Amniotic epithelial cell (primary cell): ENCODE data around the gene NFAM1.

Source experiments
- DNase-seq: peaks from one replicate; pipeline ENCODE4 v3.0.0-alpha.2; 2010; ENCODE audit warnings: low read depth

Gene NFAM1

GRCh38 chr22:42439821-42440674 is 7.8 kb upstream of the NFAM1 start:
- DNase-seq, result no peak

- no peak for DNase-seq
These were observed 6.9 kb upstream of the NFAM1 start for GRCh38 chr22:42439021-42439567.

DNA sequence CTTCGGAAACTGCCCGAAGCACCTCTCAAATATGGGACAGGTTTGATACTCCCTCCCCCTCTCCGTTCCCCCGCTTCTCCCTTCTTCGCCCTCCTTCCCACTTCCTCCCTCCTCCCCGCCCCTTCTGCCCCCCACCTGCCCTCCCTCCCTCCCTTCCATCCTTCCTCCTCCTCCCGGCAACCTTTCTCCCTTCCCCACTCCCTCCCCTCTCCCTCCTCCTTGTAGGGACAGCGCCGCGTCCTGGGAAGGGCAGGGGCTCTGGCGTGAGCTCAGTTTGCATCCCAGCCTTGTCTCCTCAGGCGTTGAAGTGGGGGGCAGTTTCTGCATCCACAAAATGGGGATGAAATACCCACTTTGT is 6.1 kb upstream of the NFAM1 start:
- DNase-seq, result no peak

DNA sequence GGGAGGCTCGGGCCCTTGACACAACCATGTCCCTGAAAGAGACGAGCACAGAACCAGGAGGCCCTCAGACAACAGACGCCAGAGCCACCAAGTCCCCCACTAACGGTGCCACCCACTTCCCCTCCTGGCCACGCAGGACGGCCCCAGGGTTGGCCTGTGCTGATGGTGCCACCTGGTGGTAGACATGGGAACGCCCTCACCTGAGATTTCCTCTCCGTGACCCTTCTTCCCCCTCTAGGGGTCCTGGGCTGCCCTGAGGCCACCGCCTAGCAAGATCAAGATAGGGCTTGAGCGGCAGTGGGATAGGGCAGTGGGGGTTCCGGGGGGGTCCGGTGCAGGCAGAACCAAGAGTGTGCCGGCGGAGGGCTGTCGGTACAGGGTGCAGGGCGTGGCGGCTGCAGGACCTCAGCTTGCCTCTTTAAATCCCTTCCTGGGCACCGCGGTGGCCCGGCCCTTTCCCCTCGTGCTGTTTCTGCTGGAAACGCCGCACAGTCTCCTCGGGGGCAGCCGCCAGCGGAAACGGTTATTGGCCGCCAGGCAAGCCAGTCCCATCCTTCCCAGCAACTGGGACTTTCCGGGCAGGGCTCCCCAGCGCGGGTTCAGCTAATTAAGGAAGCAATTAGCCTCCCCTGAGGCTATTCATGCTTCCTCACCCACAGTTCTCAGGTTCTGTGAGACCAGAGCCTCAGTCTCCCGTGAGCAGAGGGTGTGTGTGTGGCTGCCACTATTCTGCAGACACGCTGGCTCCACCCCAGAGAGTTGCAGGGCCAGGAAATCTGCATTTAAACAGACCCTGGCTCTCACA is 5.5 kb upstream of the NFAM1 start:
- DNase-seq, result peak; percentile 19

- no peak for DNase-seq
These were observed 4.2 kb upstream of the NFAM1 start for GRCh38 chr22:42436404-42436803.

GRCh38 chr22:42434748-42435425 is 2.7 kb upstream of the NFAM1 start:
- DNase-seq, result no peak

GRCh38 chr22:42433754-42434682 is 1.8 kb upstream of the NFAM1 start:
- no peak for DNase-seq

- no peak for DNase-seq
These were observed 615 bp upstream of the NFAM1 start for GRCh38 chr22:42432818-42433217.

- DNase-seq, result no peak
These were observed 693 bp downstream of the NFAM1 start for GRCh38 chr22:42431401-42432019.

DNA sequence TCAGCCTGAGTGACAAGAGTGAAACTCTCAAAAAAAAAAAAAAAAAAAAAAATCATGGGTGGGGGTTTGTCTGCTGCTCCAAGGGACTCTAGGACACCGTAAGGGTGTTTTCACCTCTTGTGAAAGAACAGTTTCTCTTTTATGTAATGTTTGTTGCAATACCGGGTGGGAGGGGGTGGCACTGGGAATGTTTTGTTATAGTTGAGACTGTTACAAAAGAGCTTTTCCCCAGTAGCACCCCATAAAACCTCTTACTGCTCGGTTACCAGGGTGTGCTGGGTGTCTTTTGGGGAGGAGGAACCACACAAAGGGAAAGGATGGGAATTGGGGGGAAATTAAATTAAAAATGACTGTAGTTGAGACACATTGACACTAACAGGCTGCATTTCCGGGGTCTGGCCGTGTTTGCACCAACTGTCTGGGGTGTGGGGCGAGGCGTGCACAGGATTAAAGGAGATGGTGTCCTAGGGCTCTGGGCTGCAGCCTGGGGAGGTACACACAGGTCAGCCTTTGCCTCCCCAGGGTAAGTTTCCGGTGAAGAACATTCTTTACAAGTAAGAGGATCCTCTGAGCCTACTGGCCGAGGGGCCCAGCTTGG is 1.6 kb downstream of the NFAM1 start:
- peak; percentile 19 for DNase-seq

DNA sequence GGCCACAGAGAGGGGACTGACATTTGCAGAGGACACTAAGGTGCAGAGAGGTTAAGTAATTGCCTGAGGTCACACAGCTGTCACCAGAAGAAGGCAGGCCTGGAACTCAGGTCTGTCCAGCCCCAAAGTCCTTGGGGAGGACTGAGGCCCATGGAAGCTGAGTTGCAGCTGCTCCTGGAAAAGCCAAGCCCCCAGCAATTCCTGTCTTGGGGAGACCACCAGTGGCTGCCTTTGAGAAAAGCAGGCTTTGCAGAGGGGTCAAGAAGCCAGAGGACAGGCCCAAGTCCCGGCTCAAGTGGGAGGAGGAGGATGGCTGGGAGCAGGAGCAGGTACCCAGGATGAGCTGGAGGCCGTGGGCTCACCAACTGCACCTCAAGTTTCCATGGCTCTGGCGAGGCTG is 3.4 kb downstream of the NFAM1 start:
- no peak for DNase-seq

GRCh38 chr22:42428025-42428424 is 4.2 kb downstream of the NFAM1 start:
- no peak for DNase-seq

- DNase-seq, result no peak
These were observed 5.0 kb downstream of the NFAM1 start for GRCh38 chr22:42427167-42427566.

DNA sequence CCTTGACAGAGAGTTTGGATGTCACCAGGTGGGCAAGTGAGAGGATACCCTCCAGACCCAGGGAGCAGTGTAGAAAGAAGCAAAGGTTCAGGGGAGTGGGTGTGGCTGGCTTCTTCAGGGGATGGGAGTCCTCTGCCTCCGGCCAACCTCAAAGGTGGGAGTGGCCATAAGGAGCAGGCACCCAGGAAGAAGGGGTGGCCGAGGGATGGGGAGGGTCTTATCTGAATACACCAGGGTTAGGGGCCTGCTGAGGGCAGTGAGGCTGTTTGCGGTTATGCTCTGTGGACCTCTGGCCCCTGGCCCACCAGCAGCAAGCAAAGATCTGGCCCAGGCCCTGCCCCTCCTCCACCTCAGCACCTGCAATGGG is 6.2 kb downstream of the NFAM1 start:
- DNase-seq, result no peak

DNA sequence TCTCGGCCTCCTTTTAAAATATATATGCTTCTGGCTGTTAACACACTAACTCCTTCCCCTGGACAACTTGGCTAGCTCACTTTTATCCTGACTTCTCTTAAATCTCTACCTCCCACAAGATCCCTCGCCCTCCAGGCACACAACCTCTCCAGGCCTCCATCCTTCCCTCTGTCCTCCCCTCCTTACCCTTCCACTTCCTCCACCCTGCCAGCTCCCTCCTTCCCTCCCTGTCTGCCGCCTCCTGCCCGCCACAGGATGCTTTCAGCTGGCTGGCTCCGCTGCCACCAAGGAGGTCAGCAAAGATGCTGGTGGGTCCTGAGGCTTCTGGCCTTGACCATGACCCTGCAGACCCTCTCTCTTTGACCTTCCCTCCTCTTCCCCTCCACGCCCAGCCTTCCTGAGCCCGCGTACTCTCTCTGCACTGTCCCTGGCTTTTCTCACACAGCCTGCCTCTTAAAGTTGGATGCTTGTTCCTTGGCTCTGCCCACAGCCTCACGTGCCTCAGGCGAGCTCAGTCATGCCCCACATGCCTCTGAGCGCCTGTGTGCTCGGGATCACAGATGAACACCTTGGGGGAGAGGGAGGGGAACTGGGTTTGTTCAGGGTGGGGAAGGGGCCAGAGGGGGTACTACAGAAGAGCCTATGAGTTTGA is 6.7 kb downstream of the NFAM1 start:
- DNase-seq, result no peak

- no peak for DNase-seq
These were observed 12.8 kb downstream of the NFAM1 start for GRCh38 chr22:42419243-42419881.

GRCh38 chr22:42418811-42419242 is 13.4 kb downstream of the NFAM1 start:
- DNase-seq, result no peak

DNA sequence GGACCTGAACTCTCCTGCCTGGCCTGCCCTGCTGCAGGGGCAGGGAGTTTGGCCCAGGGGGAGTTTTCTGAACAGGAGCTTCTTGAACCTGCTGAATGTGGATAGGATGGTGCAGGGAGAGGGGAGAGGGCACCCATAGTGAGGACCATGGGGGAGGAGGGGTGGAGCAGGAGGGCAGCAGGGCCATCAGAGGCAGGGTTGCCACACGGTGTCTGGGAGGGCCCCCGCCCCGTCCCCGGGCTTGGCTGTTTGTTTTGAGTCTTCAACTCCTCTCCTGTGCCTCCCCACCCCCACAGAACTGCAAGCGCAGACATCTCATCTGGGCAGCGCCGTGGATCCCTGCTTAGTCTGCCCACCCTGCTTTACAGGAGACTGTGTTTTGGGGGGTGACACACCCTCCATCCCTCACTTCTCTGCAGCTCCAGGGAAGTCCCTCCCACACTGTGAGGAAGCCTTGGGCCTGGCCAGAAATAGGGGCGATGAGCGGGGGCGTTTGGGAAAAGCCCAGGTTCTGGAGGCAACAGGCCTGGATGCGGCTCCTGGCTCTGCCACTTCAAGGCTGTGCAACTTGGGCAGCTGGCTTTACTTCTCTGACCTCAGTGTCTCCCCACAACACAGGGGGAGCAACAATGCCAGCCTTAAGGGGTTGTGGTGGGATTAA is 14.4 kb downstream of the NFAM1 start:
- no peak for DNase-seq

DNA sequence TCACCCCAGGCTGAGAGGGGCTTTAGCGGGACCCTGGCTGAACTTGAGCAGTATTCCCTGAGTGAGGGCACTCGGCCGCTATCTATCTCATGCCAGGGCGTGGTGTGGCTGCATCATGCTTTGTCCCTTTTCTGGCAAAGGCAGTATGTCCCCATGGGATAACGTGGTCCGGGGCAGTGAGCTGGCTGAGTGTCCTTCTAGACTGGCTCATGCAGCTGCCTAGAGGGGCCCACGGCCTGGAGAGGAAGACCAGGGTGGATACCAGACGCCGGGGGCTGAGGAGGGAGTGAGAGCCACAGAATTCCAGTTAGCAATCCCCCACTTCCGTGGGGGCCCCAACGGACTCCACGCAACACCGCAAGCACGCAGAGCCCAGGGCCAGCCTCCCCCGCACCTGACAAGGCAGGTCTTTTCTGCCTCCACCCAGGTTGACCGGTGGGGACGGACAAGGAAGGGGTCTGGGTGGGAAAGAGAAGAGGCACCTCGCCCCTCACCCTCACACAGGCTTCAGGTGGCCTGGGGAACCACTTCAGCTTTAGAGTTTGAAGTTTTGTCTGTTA is 15.5 kb downstream of the NFAM1 start:
- no peak for DNase-seq
